ENCODE results near the gene TACC2.

TACC2 gene

GRCh38 chr10:122148876-122149560 is 160.1 kb downstream of the TACC2 start:
- DNase-seq (ENCODE audit: low spot score) = no peak

- no peak for DNase-seq (ENCODE audit: low spot score)
These were observed 160.9 kb downstream of the TACC2 start for GRCh38 chr10:122149561-122150505.

- no peak for DNase-seq (ENCODE audit: low spot score)
These were observed 162.2 kb downstream of the TACC2 start for GRCh38 chr10:122151121-122151694.

GRCh38 chr10:122152544-122152943 is 163.6 kb downstream of the TACC2 start:
- DNase-seq (ENCODE audit: low spot score) = no peak

GRCh38 chr10:122154031-122154544 is 165.1 kb downstream of the TACC2 start:
- no peak for DNase-seq (ENCODE audit: low spot score)

GRCh38 chr10:122154545-122155366 is 165.8 kb downstream of the TACC2 start:
- DNase-seq (ENCODE audit: low spot score) = no peak

GRCh38 chr10:122157451-122157850 is 168.5 kb downstream of the TACC2 start:
- no peak for DNase-seq (ENCODE audit: low spot score)

GRCh38 chr10:122158362-122158761 is 169.4 kb downstream of the TACC2 start:
- no peak for DNase-seq (ENCODE audit: low spot score)

GRCh38 chr10:122159141-122159970 is 170.4 kb downstream of the TACC2 start:
- no peak for DNase-seq (ENCODE audit: low spot score)

GRCh38 chr10:122161795-122162194 is 172.8 kb downstream of the TACC2 start:
- DNase-seq (ENCODE audit: low spot score) = no peak

GRCh38 chr10:122162671-122163173 is 173.8 kb downstream of the TACC2 start:
- DNase-seq (ENCODE audit: low spot score) = no peak

- DNase-seq (ENCODE audit: low spot score) = no peak
These were observed 174.4 kb downstream of the TACC2 start for GRCh38 chr10:122163174-122164022.

GRCh38 chr10:122164023-122164601 is 175.1 kb downstream of the TACC2 start:
- DNase-seq (ENCODE audit: low spot score) = no peak

GRCh38 chr10:122164815-122165483 is 176.0 kb downstream of the TACC2 start:
- DNase-seq (ENCODE audit: low spot score) = no peak

GRCh38 chr10:122165484-122166276 is 176.7 kb downstream of the TACC2 start:
- DNase-seq (ENCODE audit: low spot score) = no peak

GRCh38 chr10:122168101-122168500 is 179.1 kb downstream of the TACC2 start:
- no peak for DNase-seq (ENCODE audit: low spot score)

GRCh38 chr10:122168598-122169394 is 179.8 kb downstream of the TACC2 start:
- no peak for DNase-seq (ENCODE audit: low spot score)

Data from hematopoietic multipotent progenitor cell treated with erythropoietin and hydrocortisone succinate and interleukin-3 and kit ligand, for 17 days (in vitro differentiated cells).